GM21717 (cell line): ENCODE data around the gene SACS.
"Not testable (repeated sequence)": the region's sequence is repeated elsewhere in the genome, so short reads cannot be mapped to it uniquely, and the experiment has no call there.

Experiments used
- ATAC-seq: cut with Tn5 transposase; IDR thresholded peaks from one replicate; pipeline ENCODE4 v1.9.1; 2021; ENCODE audit warnings: mild to moderate bottlenecking, moderate library complexity; ENCODE audit not compliant: unreplicated experiment

SACS gene

GRCh38 chr13:23320926-23321534 lies 112.5 kb downstream of the SACS start:
- ATAC-seq: peak; percentile 15

GRCh38 chr13:23319883-23320224 lies 113.6 kb downstream of the SACS start:
- ATAC-seq: no peak

- ATAC-seq: not testable (repeated sequence)
Measured at GRCh38 chr13:23314837-23315236, 118.7 kb downstream of the SACS start.

- no peak for ATAC-seq
Measured at GRCh38 chr13:23292586-23292985, 140.9 kb downstream of the SACS start.

- no peak for ATAC-seq
Measured at GRCh38 chr13:23289917-23290357, 143.6 kb downstream of the SACS start.

GRCh38 chr13:23288995-23289394 lies 144.5 kb downstream of the SACS start:
- no peak for ATAC-seq

- ATAC-seq: no peak
Measured at GRCh38 chr13:23288564-23288963, 144.9 kb downstream of the SACS start.

GRCh38 chr13:23279321-23279720 lies 154.2 kb downstream of the SACS start:
- ATAC-seq: no peak
